Measurements from ENCODE around the gene XRCC3. TPM values are rescaled to one million over a fixed set of nuclear protein-coding genes. Genes with fewer than 3 reads are reported as not detected.

Gene XRCC3
- polyA plus RNA-seq, 3 donors = 0.66 to 8.1 (median 2.0) TPM

DNA sequence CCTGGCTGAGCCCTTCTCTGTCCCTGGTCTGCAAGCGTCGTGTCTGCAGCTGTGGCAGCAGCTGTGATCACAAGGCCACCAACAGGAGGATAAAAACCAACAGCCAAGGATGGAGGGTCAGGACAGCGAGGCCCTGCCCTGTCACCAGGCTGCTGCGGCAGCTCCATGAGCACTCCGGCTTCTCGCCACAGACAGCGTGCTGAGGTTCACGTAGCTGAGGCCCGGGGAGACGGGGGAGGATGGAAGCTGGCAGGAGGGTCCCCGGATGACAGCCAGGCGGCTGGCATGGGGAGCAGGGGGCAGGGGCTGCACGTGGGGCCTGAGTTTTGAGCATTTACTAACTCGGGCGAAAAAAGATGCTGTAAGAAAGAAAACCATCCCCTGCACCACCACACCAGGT lies 5.4 kb downstream of the XRCC3 start:
- H3K4me1 Mint-ChIP-seq = peaks cover 19% of the 10 kb centered on the region
- TF ChIP-seq, protein P1, sequence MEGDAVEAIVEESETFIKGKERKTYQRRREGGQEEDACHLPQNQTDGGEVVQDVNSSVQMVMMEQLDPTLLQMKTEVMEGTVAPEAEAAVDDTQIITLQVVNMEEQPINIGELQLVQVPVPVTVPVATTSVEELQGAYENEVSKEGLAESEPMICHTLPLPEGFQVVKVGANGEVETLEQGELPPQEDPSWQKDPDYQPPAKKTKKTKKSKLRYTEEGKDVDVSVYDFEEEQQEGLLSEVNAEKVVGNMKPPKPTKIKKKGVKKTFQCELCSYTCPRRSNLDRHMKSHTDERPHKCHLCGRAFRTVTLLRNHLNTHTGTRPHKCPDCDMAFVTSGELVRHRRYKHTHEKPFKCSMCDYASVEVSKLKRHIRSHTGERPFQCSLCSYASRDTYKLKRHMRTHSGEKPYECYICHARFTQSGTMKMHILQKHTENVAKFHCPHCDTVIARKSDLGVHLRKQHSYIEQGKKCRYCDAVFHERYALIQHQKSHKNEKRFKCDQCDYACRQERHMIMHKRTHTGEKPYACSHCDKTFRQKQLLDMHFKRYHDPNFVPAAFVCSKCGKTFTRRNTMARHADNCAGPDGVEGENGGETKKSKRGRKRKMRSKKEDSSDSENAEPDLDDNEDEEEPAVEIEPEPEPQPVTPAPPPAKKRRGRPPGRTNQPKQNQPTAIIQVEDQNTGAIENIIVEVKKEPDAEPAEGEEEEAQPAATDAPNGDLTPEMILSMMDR (IDR thresholded peaks at IDR 0.05) = no peak
- no peak overlapping the region for H3K4me2 ChIP-seq (replicated peaks; ENCODE audit: extremely low read depth, low read length, poor library complexity, severe bottlenecking)
- no peaks in the 10 kb centered on the region for H3K9me3 ChIP-seq (replicated peaks in 1 of 2; ENCODE audit: control insufficient read depth in 1 of 2, insufficient read depth in 1 of 2, low read length in 2 of 2)
- no peaks in the 10 kb centered on the region for H3K27me3 ChIP-seq (ENCODE audit: control insufficient read depth in 2 of 2, insufficient read depth in 2 of 2, low read length in 2 of 2)
- H3K36me3 Mint-ChIP-seq = peaks cover 15 to 26% of the 10 kb centered on the region in 2 donors
- WGBS (ENCODE audit: insufficient coverage) = 99% methylated on average over 11 of the region's 15 CpGs
- peaks cover 17% of the 10 kb centered on the region for H3K79me2 ChIP-seq (ENCODE audit: insufficient read depth, low read length)
- H3K4me1 ChIP-seq (ENCODE audit: control insufficient read depth in 1 of 2, insufficient read depth in 2 of 2, low read length in 2 of 2) = peaks cover 8 to 11% of the 10 kb centered on the region in 2 donors
- no peak overlapping the region for H3K27ac ChIP-seq (ENCODE audit: low read depth in 1 of 2, low read length in 2 of 2)
- H3K27me3 Mint-ChIP-seq (ENCODE audit: low read depth in 3 of 3) = peaks cover 0 to 2% (median 0%) of the 10 kb centered on the region in 3 donors
- no peak overlapping the region for H2AFZ ChIP-seq (ENCODE audit: insufficient read depth, low read depth, low read length, poor library complexity, severe bottlenecking)
- no peaks in the 10 kb centered on the region for H3K9me3 Mint-ChIP-seq
- peak overlapping the region in 2 of 7 donors; percentile 57 to 76 for H3K27ac Mint-ChIP-seq
- no peak for DNase-seq
- H3K4me3 ChIP-seq (replicated peaks in 1 of 3; ENCODE audit: low read depth in 2 of 3, low read length in 3 of 3) = no peak overlapping the region
- intact Hi-C loops (cut with micrococcal nuclease) = no loop called here
- H3K4me3 Mint-ChIP-seq = no peak overlapping the region
- peaks cover 6% of the 10 kb centered on the region for H4K20me1 ChIP-seq (ENCODE audit: insufficient read depth, low read length)
- H3K9ac ChIP-seq (ENCODE audit: insufficient read depth, low read length, poor library complexity, severe bottlenecking) = no peak overlapping the region
- peaks cover 17 to 36% of the 10 kb centered on the region in 2 donors for H3K36me3 ChIP-seq (replicated peaks in 1 of 2; ENCODE audit: control insufficient read depth in 1 of 2, insufficient read depth in 2 of 2, low read length in 2 of 2)

DNA sequence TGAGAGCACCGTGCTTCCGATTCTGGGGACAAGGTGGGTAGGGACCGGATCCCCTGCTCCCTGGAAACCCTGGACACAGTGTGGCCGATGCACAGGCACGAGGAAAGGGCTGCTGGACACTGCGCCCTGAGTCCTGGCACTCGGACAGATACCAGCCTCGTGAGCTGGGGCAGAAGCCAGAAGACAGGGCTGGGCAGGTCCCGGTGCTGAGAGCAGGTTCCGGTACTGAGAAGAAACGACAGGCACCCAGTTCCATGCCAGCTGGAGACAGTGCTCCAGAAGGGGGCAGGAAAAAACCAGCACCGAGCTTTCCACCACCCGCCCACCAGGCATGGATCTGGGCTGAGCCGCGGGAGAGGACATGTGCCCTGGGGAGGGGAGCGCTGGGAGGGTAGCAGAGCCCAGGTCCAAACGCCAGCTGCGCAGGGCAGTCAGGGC lies 6.5 kb downstream of the XRCC3 start:
- Histone ChIP-seq H3K79me2 (ENCODE audit: insufficient read depth, low read length) (peaks cover 9% of the 10 kb centered on the region), H2AFZ (ENCODE audit: insufficient read depth, low read depth, low read length, poor library complexity, severe bottlenecking) (no peak overlapping the region), H3K27ac (ENCODE audit: low read depth in 1 of 2, low read length in 2 of 2) (no peak overlapping the region), H4K20me1 (ENCODE audit: insufficient read depth, low read length) (peaks cover under 1% of the 10 kb centered on the region), H3K4me2 (replicated peaks; ENCODE audit: extremely low read depth, low read length, poor library complexity, severe bottlenecking) (no peak overlapping the region), H3K9ac (ENCODE audit: insufficient read depth, low read length, poor library complexity, severe bottlenecking) (no peak overlapping the region), H3K36me3 (replicated peaks in 1 of 2; ENCODE audit: control insufficient read depth in 1 of 2, insufficient read depth in 2 of 2, low read length in 2 of 2) (peaks cover 17 to 38% of the 10 kb centered on the region in 2 donors), H3K4me1 (ENCODE audit: control insufficient read depth in 1 of 2, insufficient read depth in 2 of 2, low read length in 2 of 2) (peaks cover 0 to 4% of the 10 kb centered on the region in 2 donors), H3K27me3 (ENCODE audit: control insufficient read depth in 2 of 2, insufficient read depth in 2 of 2, low read length in 2 of 2) (no peaks in the 10 kb centered on the region), H3K4me3 (replicated peaks in 1 of 3; ENCODE audit: low read depth in 2 of 3, low read length in 3 of 3) (no peak overlapping the region), H3K9me3 (replicated peaks in 1 of 2; ENCODE audit: control insufficient read depth in 1 of 2, insufficient read depth in 1 of 2, low read length in 2 of 2) (no peaks in the 10 kb centered on the region)
- intact Hi-C loops (cut with micrococcal nuclease) = no loop called here
- peaks cover 17 to 33% of the 10 kb centered on the region in 2 donors for H3K36me3 Mint-ChIP-seq
- peaks cover 0 to 2% (median 0%) of the 10 kb centered on the region in 3 donors for H3K27me3 Mint-ChIP-seq (ENCODE audit: low read depth in 3 of 3)
- no peaks in the 10 kb centered on the region for H3K9me3 Mint-ChIP-seq
- no peak overlapping the region for H3K4me3 Mint-ChIP-seq
- H3K27ac Mint-ChIP-seq = peak overlapping the region in 2 of 7 donors; percentile 23 to 45
- TF ChIP-seq, protein P1 (IDR thresholded peaks at IDR 0.05) = no peak
- WGBS (ENCODE audit: insufficient coverage) = 98% methylated on average over 18 of the region's 18 CpGs
- H3K4me1 Mint-ChIP-seq = peaks cover 16% of the 10 kb centered on the region
- DNase-seq = no peak
